SU-DHL-6 (cell line): ENCODE results near the gene NIN.

Experiments
- H2AFZ ChIP-seq: fragments of 200-600 bp; sonication (generic); 2 replicates; pipeline ENCODE4 v1.6.1; 2014; ENCODE audit warnings: low read depth, mild to moderate bottlenecking, moderate library complexity, mixed read lengths, antibody characterized with exemption, low read length; ENCODE audit not compliant: severe bottlenecking
- H3F3A ChIP-seq: fragments of 200-600 bp; shearing (Covaris generic); 2 replicates; pipeline ENCODE4 v1.6.0; 2016; ENCODE audit warnings: antibody characterized with exemption, mild to moderate bottlenecking; ENCODE audit not compliant: insufficient read depth
- H3K27ac ChIP-seq: fragments of 200-600 bp; sonication (generic); 2 replicates; pipeline ENCODE4 v1.5.1; 2016; ENCODE audit warnings: low read depth, mild to moderate bottlenecking, low read length, moderate library complexity, mixed read lengths
- H3K27me3 ChIP-seq: fragments of 200-600 bp; sonication (generic), shearing (Covaris generic); 2 replicates; pipeline ENCODE4 v1.6.0; 2014; ENCODE audit warnings: mild to moderate bottlenecking, low read length
- H3K36me3 ChIP-seq: fragments of 200-600 bp; sonication (generic); 2 replicates; pipeline ENCODE4 v1.6.1; 2014; ENCODE audit warnings: mild to moderate bottlenecking, low read length, mixed read lengths
- H3K4me2 ChIP-seq: fragments of 300-600, 200-600 bp; shearing (Covaris generic), sonication (generic); 2 replicates; pipeline ENCODE4 v1.6.0; 2014; ENCODE audit warnings: low read length, low read depth, mild to moderate bottlenecking; ENCODE audit not compliant: poor library complexity, severe bottlenecking
- H3K4me3 ChIP-seq: fragments of 200-600 bp; sonication (generic); 2 replicates; pipeline ENCODE4 v1.5.1; 2014; ENCODE audit warnings: antibody characterized with exemption, low read length, mild to moderate bottlenecking, mixed read lengths; ENCODE audit not compliant: insufficient read depth, poor library complexity, severe bottlenecking
- H3K79me2 ChIP-seq: fragments of 200-600 bp; sonication (generic); 2 replicates; pipeline ENCODE4 v1.6.1; 2014; ENCODE audit warnings: mild to moderate bottlenecking, low read length, moderate library complexity; ENCODE audit not compliant: insufficient read depth
- H3K9ac ChIP-seq: fragments of 200-600 bp; sonication (generic); 2 replicates; pipeline ENCODE4 v1.7.0; 2014; ENCODE audit warnings: mild to moderate bottlenecking, low read length
- H3K9me2 ChIP-seq: fragments of 200-600 bp; sonication (generic); replicated peaks from 2 replicates; pipeline ENCODE4 v1.6.1; 2014; ENCODE audit warnings: low read length; ENCODE audit not compliant: insufficient read depth
- H3K9me3 ChIP-seq: fragments of 200-600 bp; sonication (generic); 2 replicates; pipeline ENCODE4 v1.6.1; 2014; ENCODE audit warnings: low read length, mixed read lengths; ENCODE audit not compliant: insufficient read depth
- H4K20me1 ChIP-seq: fragments of 200-600 bp; sonication (generic); 2 replicates; pipeline ENCODE4 v1.6.1; 2014; ENCODE audit warnings: low read depth, mild to moderate bottlenecking, antibody characterized with exemption, low read length, moderate library complexity, mixed read lengths
- CTCF ChIP-seq: fragments of 200-600 bp; sonication (generic); IDR thresholded peaks from one replicate; pipeline ENCODE4 v1.5.1; 2017; ENCODE audit warnings: antibody characterized with exemption, mild to moderate bottlenecking, low read length, moderate library complexity; ENCODE audit not compliant: insufficient read depth, poor library complexity, severe bottlenecking
- EZH2phosphoT487 ChIP-seq: fragments of 200-600 bp; sonication (generic), shearing (Covaris generic); conservative IDR thresholded peaks from 2 replicates; pipeline ENCODE4 v1.6.1; 2018; ENCODE audit warnings: mild to moderate bottlenecking, antibody characterized with exemption, low read length, moderate library complexity, mixed read lengths

The NIN gene

GRCh38 chr14:50830932-50831725 lies at the start of gene NIN:
TSS of gene NIN (minus strand) at chr14:50831162. CDS start at chr14:50822056, 9,106 bp downstream.
- Histone ChIP-seq H3F3A (peaks cover 9% of the 10 kb centered on the region; the same call in 1 of the 2 replicates), H3K27me3 (no peaks in the 10 kb centered on the region), H3K79me2 (peaks cover 42% of the 10 kb centered on the region), H3K9me2 (no peaks in the 10 kb centered on the region), H3K4me2 (peak within 1 kb of the TSS; percentile 92), H3K4me3 (peak within 1 kb of the TSS; percentile 63), H4K20me1 (peaks cover 8% of the 10 kb centered on the region; the same call in 1 of the 2 replicates), H3K9me3 (no peaks in the 10 kb centered on the region), H3K9ac (peak within 1 kb of the TSS; percentile 79), H3K27ac (peak within 1 kb of the TSS; percentile 79), H2AFZ (peak within 1 kb of the TSS; percentile 95), H3K36me3 (no peaks in the 10 kb centered on the region)
- TF ChIP-seq EZH2phosphoT487 (no peak), CTCF (no peak)

GRCh38 chr14:50875359-50876070 lies 44.6 kb upstream of the NIN start:
- no peak for TF ChIP-seq CTCF
- TF ChIP-seq EZH2phosphoT487: no peak
- Histone ChIP-seq H3K4me3 (no peak overlapping the region), H3K27ac (no peak overlapping the region), H3F3A (no peaks in the 10 kb centered on the region), H3K4me2 (no peak overlapping the region), H3K9ac (no peak overlapping the region), H3K36me3 (no peaks in the 10 kb centered on the region), H4K20me1 (no peaks in the 10 kb centered on the region), H2AFZ (no peak overlapping the region), H3K9me2 (no peaks in the 10 kb centered on the region), H3K79me2 (no peaks in the 10 kb centered on the region), H3K27me3 (no peaks in the 10 kb centered on the region), H3K9me3 (no peaks in the 10 kb centered on the region)

- H4K20me1 ChIP-seq: no peaks in the 10 kb centered on the region
- no peaks in the 10 kb centered on the region for H3K9me2 ChIP-seq
- H3K9me3 ChIP-seq: no peaks in the 10 kb centered on the region
- H3F3A ChIP-seq: no peaks in the 10 kb centered on the region
- H3K4me3 ChIP-seq: no peak overlapping the region
- no peak for TF ChIP-seq CTCF
- no peak for TF ChIP-seq EZH2phosphoT487
- no peak overlapping the region for H2AFZ ChIP-seq
- no peaks in the 10 kb centered on the region for H3K36me3 ChIP-seq
- no peak overlapping the region for H3K4me2 ChIP-seq
- no peak overlapping the region for H3K9ac ChIP-seq
- H3K79me2 ChIP-seq: no peaks in the 10 kb centered on the region
- no peaks in the 10 kb centered on the region for H3K27me3 ChIP-seq
- no peak overlapping the region for H3K27ac ChIP-seq
Measured at GRCh38 chr14:50874757-50875156, 43.8 kb upstream of the NIN start.
